Mesodermal cell (in vitro differentiated cells): Measurements from ENCODE around the gene PEX5L.
A peak's percentile ranks its signal among the peaks of the same experiment; 100 is the strongest.

Experiments
- H3K27ac ChIP-seq: 2 replicates; pipeline ENCODE4 v1.7.0; 2013; ENCODE audit warnings: mild to moderate bottlenecking, low read depth, low read length, moderate library complexity; ENCODE audit not compliant: severe bottlenecking
- H3K36me3 ChIP-seq: 2 replicates; pipeline ENCODE4 v1.7.1; 2013; ENCODE audit warnings: mild to moderate bottlenecking, low read length, moderate library complexity; ENCODE audit not compliant: control insufficient read depth, insufficient read depth
- H3K4me1 ChIP-seq: one replicate; pipeline ENCODE4 v1.7.1; 2013; ENCODE audit warnings: mild to moderate bottlenecking, low read length; ENCODE audit not compliant: insufficient read depth, control insufficient read depth, poor library complexity, severe bottlenecking
- H3K4me3 ChIP-seq: 2 replicates; pipeline ENCODE4 v1.7.0; 2013; ENCODE audit warnings: low read length, control low read depth, mild to moderate bottlenecking; ENCODE audit not compliant: insufficient read depth, poor library complexity, severe bottlenecking; ENCODE audit errors: extremely low read depth
- H3K9me3 ChIP-seq: 2 replicates; pipeline ENCODE4 v1.7.1; 2013; ENCODE audit warnings: mild to moderate bottlenecking, low read length, moderate library complexity; ENCODE audit not compliant: control insufficient read depth
- WGBS, 2 experiments: methylation state at CpG; one replicate each; pipeline ENCODE4 v1.1.5; 2013; ENCODE audit warnings: missing lambda C conversion rate in 2 of 2; ENCODE audit not compliant: insufficient coverage in 2 of 2; 5-methylcytosine and 5-hydroxymethylcytosine counted together

The PEX5L gene

GRCh38 chr3:179822296-179822695 is 214.4 kb downstream of the PEX5L start:
- H3K4me1 ChIP-seq, result no peaks in the 10 kb centered on the region
- no peaks in the 10 kb centered on the region for H3K9me3 ChIP-seq
- no peak overlapping the region for H3K27ac ChIP-seq
- H3K4me3 ChIP-seq, result no peak overlapping the region
- no peaks in the 10 kb centered on the region for H3K36me3 ChIP-seq
- WGBS, 2 experiments, result no CpG with 5 or more reads among the region's 3 CpGs

- 89 to 100% methylated on average over 1 of the region's 3 CpGs for WGBS, 2 experiments
- Histone ChIP-seq H3K36me3 (no peaks in the 10 kb centered on the region), H3K4me3 (no peak overlapping the region), H3K9me3 (no peaks in the 10 kb centered on the region), H3K27ac (no peak overlapping the region), H3K4me1 (no peaks in the 10 kb centered on the region)
These were observed 217.4 kb downstream of the PEX5L start for GRCh38 chr3:179819379-179819778.

- Histone ChIP-seq H3K9me3 (no peaks in the 10 kb centered on the region), H3K27ac (no peak overlapping the region), H3K4me3 (no peak overlapping the region), H3K4me1 (no peaks in the 10 kb centered on the region), H3K36me3 (no peaks in the 10 kb centered on the region)
- no CpG with 5 or more reads among the region's 3 CpGs for WGBS, 2 experiments
These were observed 224.7 kb downstream of the PEX5L start for GRCh38 chr3:179812096-179812382.

GRCh38 chr3:179811321-179812095 is 225.2 kb downstream of the PEX5L start:
- WGBS, 2 experiments, result 7% methylated on average over 5 of the region's 9 CpGs
- Histone ChIP-seq H3K4me3 (no peak overlapping the region), H3K36me3 (no peaks in the 10 kb centered on the region), H3K27ac (peak overlapping the region; percentile 11), H3K9me3 (no peaks in the 10 kb centered on the region), H3K4me1 (no peaks in the 10 kb centered on the region)

GRCh38 chr3:179809639-179810038 is 227.1 kb downstream of the PEX5L start:
- Histone ChIP-seq H3K36me3 (no peaks in the 10 kb centered on the region), H3K9me3 (no peaks in the 10 kb centered on the region), H3K4me1 (no peaks in the 10 kb centered on the region), H3K27ac (no peak overlapping the region), H3K4me3 (no peak overlapping the region)

- Histone ChIP-seq H3K9me3 (no peaks in the 10 kb centered on the region), H3K36me3 (no peaks in the 10 kb centered on the region), H3K4me1 (no peaks in the 10 kb centered on the region), H3K4me3 (no peak overlapping the region), H3K27ac (no peak overlapping the region)
- 89 to 97% methylated on average over 6 to 8 of the region's 14 CpGs for WGBS, 2 experiments
These were observed 229.1 kb downstream of the PEX5L start for GRCh38 chr3:179807588-179807987.

- H3K4me1 ChIP-seq, result no peaks in the 10 kb centered on the region
- 81 to 94% methylated on average over 3 to 5 of the region's 5 CpGs for WGBS, 2 experiments
- no peak overlapping the region for H3K27ac ChIP-seq
- H3K4me3 ChIP-seq, result no peak overlapping the region
- no peaks in the 10 kb centered on the region for H3K9me3 ChIP-seq
- no peaks in the 10 kb centered on the region for H3K36me3 ChIP-seq
These were observed 230.6 kb downstream of the PEX5L start for GRCh38 chr3:179806177-179806576.

- Histone ChIP-seq H3K27ac (no peak overlapping the region), H3K36me3 (no peaks in the 10 kb centered on the region), H3K4me1 (no peaks in the 10 kb centered on the region), H3K4me3 (no peak overlapping the region), H3K9me3 (no peaks in the 10 kb centered on the region)
- 100% methylated on average over 1 to 2 of the region's 4 CpGs for WGBS, 2 experiments
These were observed 234.9 kb downstream of the PEX5L start for GRCh38 chr3:179801856-179802255.

- Histone ChIP-seq H3K36me3 (no peaks in the 10 kb centered on the region), H3K9me3 (no peaks in the 10 kb centered on the region), H3K27ac (no peak overlapping the region), H3K4me1 (no peaks in the 10 kb centered on the region), H3K4me3 (no peak overlapping the region)
These were observed 235.5 kb downstream of the PEX5L start for GRCh38 chr3:179801263-179801662.

GRCh38 chr3:179797192-179797591 is 239.5 kb downstream of the PEX5L start:
- Histone ChIP-seq H3K36me3 (no peaks in the 10 kb centered on the region), H3K4me3 (no peak overlapping the region), H3K27ac (no peak overlapping the region), H3K9me3 (no peaks in the 10 kb centered on the region), H3K4me1 (no peaks in the 10 kb centered on the region)
- WGBS, 2 experiments, result no CpG with 5 or more reads among the region's 1 CpG

GRCh38 chr3:179796421-179796820 is 240.3 kb downstream of the PEX5L start:
- 80% methylated on average over 1 of the region's 4 CpGs; no CpG with 5 or more reads in 1 of the 2 experiments for WGBS, 2 experiments
- H3K9me3 ChIP-seq, result no peaks in the 10 kb centered on the region
- no peaks in the 10 kb centered on the region for H3K36me3 ChIP-seq
- no peaks in the 10 kb centered on the region for H3K4me1 ChIP-seq
- no peak overlapping the region for H3K27ac ChIP-seq
- H3K4me3 ChIP-seq, result no peak overlapping the region
